Mesenchymal stem cell (in vitro differentiated cells and primary cell): Measurements from ENCODE around the gene GCNT2.
"Not testable (repeated sequence)": the region's sequence is repeated elsewhere in the genome, so short reads cannot be mapped to it uniquely, and the experiment has no call there.

ENCODE experiments used
- DNase-seq: peaks from one replicate; pipeline ENCODE4 v3.0.0-alpha.2; 2013
- H2AFZ ChIP-seq: one replicate; pipeline ENCODE4 v1.6.1; 2013; ENCODE audit warnings: low read depth, mild to moderate bottlenecking, control low read depth, inconsistent platforms, low read length, moderate library complexity
- H2AK5ac ChIP-seq: 2 replicates; pipeline ENCODE4 v1.6.1; 2013; ENCODE audit warnings: low read length, moderate library complexity, mild to moderate bottlenecking, inconsistent platforms; ENCODE audit not compliant: severe bottlenecking
- H2BK120ac ChIP-seq: one replicate; pipeline ENCODE4 v1.6.1; 2013; ENCODE audit warnings: low read depth, mild to moderate bottlenecking, inconsistent platforms, low read length, moderate library complexity
- H2BK12ac ChIP-seq, 2 experiments: one replicate each; pipeline ENCODE4 v1.6.1; 2013; ENCODE audit warnings: inconsistent platforms in 2 of 2, low read length in 2 of 2, mild to moderate bottlenecking in 2 of 2, moderate library complexity in 2 of 2, control low read depth in 1 of 2
- H2BK15ac ChIP-seq: one replicate; pipeline ENCODE4 v1.6.1; 2013; ENCODE audit warnings: mild to moderate bottlenecking, low read depth, inconsistent platforms; ENCODE audit not compliant: poor library complexity, severe bottlenecking
- H2BK5ac ChIP-seq: 2 replicates; pipeline ENCODE4 v1.6.1; 2013; ENCODE audit warnings: low read depth, mild to moderate bottlenecking, low read length, control low read depth, inconsistent platforms; ENCODE audit not compliant: poor library complexity, severe bottlenecking
- H3K14ac ChIP-seq, 2 experiments: one replicate each; pipeline ENCODE4 v1.6.1; 2013; ENCODE audit warnings: inconsistent platforms in 2 of 2, low read length in 2 of 2, control low read depth in 1 of 2, mild to moderate bottlenecking in 1 of 2, moderate library complexity in 1 of 2
- H3K18ac ChIP-seq, 2 experiments: one replicate each; pipeline ENCODE4 v1.6.1; 2013; ENCODE audit warnings: inconsistent platforms in 2 of 2, low read length in 2 of 2, control low read depth in 1 of 2, low read depth in 1 of 2, mild to moderate bottlenecking in 1 of 2
- H3K23ac ChIP-seq, 2 experiments: one replicate each; pipeline ENCODE4 v1.6.1; 2013; ENCODE audit warnings: inconsistent platforms in 2 of 2, low read length in 2 of 2, mild to moderate bottlenecking in 2 of 2, moderate library complexity in 2 of 2, control low read depth in 1 of 2
- H3K27ac ChIP-seq: 2 replicates; pipeline ENCODE4 v1.5.1; 2013; ENCODE audit warnings: mild to moderate bottlenecking, moderate library complexity, low read length, control low read depth, inconsistent platforms; ENCODE audit not compliant: poor library complexity, severe bottlenecking
- H3K27me3 ChIP-seq, 2 experiments: 2 replicates each; pipeline versions ENCODE4 v1.6.1 to v1.7.0; 2013; ENCODE audit warnings: low read length in 2 of 2, mild to moderate bottlenecking in 2 of 2, moderate library complexity in 2 of 2, control low read depth in 1 of 2, inconsistent platforms in 1 of 2; ENCODE audit not compliant: control insufficient read depth in 1 of 2, insufficient read depth in 1 of 2
- H3K36me3 ChIP-seq, 2 experiments: 2 replicates each; pipeline versions ENCODE4 v1.6.1 to v1.7.0; 2013; ENCODE audit warnings: low read length in 2 of 2, control low read depth in 1 of 2, inconsistent platforms in 1 of 2, low read depth in 1 of 2, mild to moderate bottlenecking in 1 of 2; ENCODE audit not compliant: insufficient read depth in 2 of 2, control insufficient read depth in 1 of 2
- H3K4ac ChIP-seq, 2 experiments: one replicate each; pipeline ENCODE4 v1.6.1; 2013; ENCODE audit warnings: inconsistent platforms in 2 of 2, low read length in 2 of 2, mild to moderate bottlenecking in 2 of 2, moderate library complexity in 2 of 2, control low read depth in 1 of 2, low read depth in 1 of 2
- H3K4me1 ChIP-seq: 2 replicates; pipeline ENCODE4 v1.6.1; 2013; ENCODE audit warnings: low read depth, low read length, control low read depth; ENCODE audit not compliant: control insufficient read depth, insufficient read depth
- H3K4me2 ChIP-seq: 2 replicates; pipeline ENCODE4 v1.6.1; 2013; ENCODE audit warnings: low read length, mild to moderate bottlenecking, inconsistent platforms; ENCODE audit not compliant: poor library complexity, severe bottlenecking
- H3K4me3 ChIP-seq, 2 experiments: 2 replicates each; pipeline versions ENCODE4 v1.5.1 to v1.7.0; 2013; ENCODE audit warnings: low read length in 2 of 2, mild to moderate bottlenecking in 2 of 2, control low read depth in 1 of 2, low read depth in 1 of 2; ENCODE audit not compliant: insufficient read depth in 1 of 2
- H3K79me1 ChIP-seq: replicated peaks from 2 replicates; pipeline ENCODE4 v1.6.1; 2013; ENCODE audit warnings: mild to moderate bottlenecking, control low read depth, low read length, inconsistent platforms; ENCODE audit not compliant: poor library complexity, severe bottlenecking
- H3K9ac ChIP-seq: 2 replicates; pipeline ENCODE4 v1.7.0; 2013; ENCODE audit warnings: mild to moderate bottlenecking, low read length, moderate library complexity
- H3K9me3 ChIP-seq: 2 replicates; pipeline ENCODE4 v1.7.0; 2013; ENCODE audit warnings: mild to moderate bottlenecking, low read length; ENCODE audit not compliant: control insufficient read depth
- H4K8ac ChIP-seq: one replicate; pipeline ENCODE4 v1.6.1; 2013; ENCODE audit warnings: inconsistent platforms, mild to moderate bottlenecking, low read length, moderate library complexity
- H4K91ac ChIP-seq: one replicate; pipeline ENCODE4 v1.6.1; 2013; ENCODE audit warnings: mild to moderate bottlenecking, low read length, inconsistent platforms
- WGBS: methylation state at CpG from one replicate; pipeline ENCODE4 v1.1.7; 2013; ENCODE audit warnings: mixed read lengths; 5-methylcytosine and 5-hydroxymethylcytosine counted together

GCNT2 gene

DNA sequence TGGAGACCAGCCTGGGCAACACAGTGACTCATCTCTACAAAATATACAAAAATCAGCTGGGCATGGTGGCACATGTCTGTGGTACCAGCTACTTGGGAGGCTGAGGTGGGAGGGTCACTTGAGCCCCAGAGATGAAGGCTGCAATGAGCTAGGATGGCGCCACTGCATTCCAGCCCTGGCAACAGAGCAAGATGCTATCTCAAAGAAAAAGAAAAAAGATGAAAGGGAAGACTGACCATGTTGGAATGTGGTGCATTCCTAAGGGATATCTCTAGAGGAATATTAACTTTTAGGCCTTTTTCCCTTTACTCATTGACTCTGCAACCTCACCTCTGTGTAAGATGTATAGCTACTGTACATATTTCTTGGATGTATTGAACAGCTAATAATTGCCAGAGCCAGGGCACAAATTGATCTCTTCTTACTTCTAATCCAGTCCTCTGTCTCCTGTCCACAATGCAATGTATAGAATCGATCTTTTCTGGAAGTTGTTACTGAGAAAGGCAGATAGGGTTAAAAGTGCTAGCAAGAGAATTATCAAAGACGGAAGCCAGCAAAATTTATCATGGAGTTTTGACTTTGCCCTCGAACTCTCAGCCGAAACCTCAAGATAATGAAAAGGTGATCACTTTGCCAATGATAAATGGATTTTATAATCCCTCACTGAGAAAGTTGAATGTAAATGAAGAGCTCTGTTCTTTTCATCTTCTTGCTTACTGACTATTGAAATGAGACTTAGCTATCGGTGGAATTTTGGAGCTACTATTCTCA lies 46.3 kb downstream of the GCNT2 start:
- no peak overlapping the region for H3K4me2 ChIP-seq
- H3K36me3 ChIP-seq = no peaks in the 10 kb centered on the region
- H2BK12ac ChIP-seq = no peak overlapping the region
- peak overlapping the region; percentile 24 for H3K27ac ChIP-seq
- H2AFZ ChIP-seq = no peak overlapping the region
- WGBS = 96% methylated on average over 5 of the region's 6 CpGs
- no peak overlapping the region for H2AK5ac ChIP-seq
- no peaks in the 10 kb centered on the region for H3K9me3 ChIP-seq
- H2BK120ac ChIP-seq = no peak overlapping the region
- H3K4ac ChIP-seq = no peak overlapping the region
- no peak overlapping the region for H3K9ac ChIP-seq
- no peak overlapping the region for H3K18ac ChIP-seq
- no peak overlapping the region for H2BK5ac ChIP-seq
- no peak overlapping the region for H4K91ac ChIP-seq
- H3K4me3 ChIP-seq = no peak overlapping the region
- DNase-seq = no peak
- peaks cover 2% of the 10 kb centered on the region for H3K4me1 ChIP-seq
- H3K79me1 ChIP-seq = peaks cover 6% of the 10 kb centered on the region
- no peak overlapping the region for H4K8ac ChIP-seq
- H3K27me3 ChIP-seq = no peaks in the 10 kb centered on the region
- no peak overlapping the region for H3K23ac ChIP-seq
- H3K14ac ChIP-seq = no peak overlapping the region
- no peak overlapping the region for H2BK15ac ChIP-seq

DNA sequence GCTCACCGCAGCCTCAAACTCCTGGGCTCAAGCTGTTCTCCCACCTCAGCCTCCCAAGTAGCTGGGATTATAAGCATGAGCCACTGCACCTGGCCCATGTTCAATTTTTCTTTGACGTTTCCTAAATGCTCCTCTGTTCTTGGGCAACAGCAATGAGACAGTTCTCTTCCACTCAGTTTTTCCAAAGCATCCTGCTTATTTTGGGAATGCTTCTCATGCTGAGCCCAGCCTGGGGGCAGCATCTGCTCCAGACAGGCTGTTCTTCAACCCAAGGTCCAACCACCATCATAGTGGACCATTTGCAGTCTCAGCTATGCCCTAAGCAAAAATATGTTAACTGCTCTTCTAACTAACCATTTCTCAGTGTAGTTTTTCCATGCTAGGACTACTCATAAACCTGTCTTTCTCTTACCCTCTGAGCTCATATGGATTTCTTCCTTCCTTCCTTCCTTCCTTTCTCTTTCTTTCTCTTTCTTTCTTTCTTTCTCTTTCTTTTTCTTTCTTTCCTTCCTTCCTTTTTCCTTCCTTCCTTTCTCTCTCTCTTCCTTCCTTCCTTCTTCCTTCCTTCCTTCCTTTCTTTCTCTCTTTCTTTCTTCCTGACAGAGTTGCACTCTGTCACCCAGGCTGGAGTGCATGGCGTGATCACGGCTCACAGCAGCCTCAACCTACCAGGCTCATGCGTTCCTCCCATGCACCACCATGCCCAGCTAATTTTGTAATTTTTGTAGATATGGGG lies 48.4 kb downstream of the GCNT2 start:
- no peak overlapping the region for H3K4ac ChIP-seq
- H2BK12ac ChIP-seq = no peak overlapping the region
- H3K79me1 ChIP-seq = peaks cover 5% of the 10 kb centered on the region
- H2BK5ac ChIP-seq = no peak overlapping the region
- H3K27ac ChIP-seq = no peak overlapping the region
- no peak overlapping the region for H3K9ac ChIP-seq
- H3K9me3 ChIP-seq = no peaks in the 10 kb centered on the region
- H3K14ac ChIP-seq = no peak overlapping the region
- H3K23ac ChIP-seq = no peak overlapping the region
- no peak overlapping the region for H3K4me2 ChIP-seq
- WGBS = 93% methylated on average over 4 of the region's 5 CpGs
- H3K18ac ChIP-seq = no peak overlapping the region
- no peak overlapping the region for H4K8ac ChIP-seq
- H3K27me3 ChIP-seq = no peaks in the 10 kb centered on the region
- no peak overlapping the region for H2BK120ac ChIP-seq
- DNase-seq = no peak
- no peak overlapping the region for H2AFZ ChIP-seq
- H4K91ac ChIP-seq = no peak overlapping the region
- H2BK15ac ChIP-seq = no peak overlapping the region
- H3K36me3 ChIP-seq = peaks cover 0 to 2% of the 10 kb centered on the region in 2 experiments
- no peak overlapping the region for H3K4me3 ChIP-seq
- peaks cover 2% of the 10 kb centered on the region for H3K4me1 ChIP-seq
- no peak overlapping the region for H2AK5ac ChIP-seq

DNA sequence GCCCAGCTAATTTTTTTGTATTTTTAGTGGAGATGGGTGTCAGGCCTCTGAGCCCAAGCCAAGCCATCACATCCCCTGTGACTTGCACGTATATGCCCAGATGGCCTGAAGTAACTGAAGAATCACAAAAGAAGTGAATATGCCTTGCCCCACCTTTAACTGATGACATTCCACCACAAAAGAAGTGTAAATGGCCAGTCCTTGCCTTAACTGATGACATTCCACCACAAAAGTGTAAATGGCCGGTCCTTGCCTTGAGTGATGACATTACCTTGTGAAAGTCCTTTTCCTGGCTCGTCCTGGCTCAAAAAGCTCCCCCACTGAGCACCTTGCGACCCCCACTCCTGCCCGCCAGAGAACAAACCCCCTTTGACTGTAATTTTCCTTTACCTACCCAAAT lies 54.4 kb downstream of the GCNT2 start:
- H4K91ac ChIP-seq, H3K4me2 ChIP-seq, H2BK5ac ChIP-seq, H3K27me3 ChIP-seq, H3K18ac ChIP-seq, H3K9me3 ChIP-seq, H3K9ac ChIP-seq, H3K27ac ChIP-seq, H2BK15ac ChIP-seq, H2AFZ ChIP-seq, H3K4me3 ChIP-seq, H3K4me1 ChIP-seq, H2AK5ac ChIP-seq, H3K14ac ChIP-seq, H3K4ac ChIP-seq, H3K36me3 ChIP-seq, H2BK120ac ChIP-seq, H2BK12ac ChIP-seq, H4K8ac ChIP-seq, H3K79me1 ChIP-seq, DNase-seq, H3K23ac ChIP-seq: not testable (repeated sequence)
- 73% methylated on average over 5 of the region's 5 CpGs for WGBS

DNA sequence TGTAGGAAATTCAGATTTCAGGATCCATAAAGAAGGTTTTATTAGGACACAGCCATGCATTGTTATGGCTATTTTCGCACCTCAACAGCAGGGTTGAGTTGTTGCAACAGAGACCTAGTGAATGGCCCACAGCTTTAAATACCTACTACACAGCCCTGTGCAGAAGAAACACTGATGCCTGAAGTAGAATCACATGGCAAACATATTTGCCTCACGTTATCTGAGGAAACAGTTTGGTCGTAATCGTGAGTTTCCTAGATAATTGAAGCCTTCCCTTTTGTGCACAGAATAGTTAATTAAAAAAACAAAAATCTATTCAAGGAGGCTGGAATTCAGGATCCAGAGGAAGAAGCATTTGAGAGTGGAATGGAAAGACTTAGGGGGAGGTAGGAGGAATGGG lies 55.1 kb downstream of the GCNT2 start:
- DNase-seq = no peak
- Histone ChIP-seq H3K18ac (no peak overlapping the region), H3K9ac (no peak overlapping the region), H3K27me3 (no peaks in the 10 kb centered on the region), H4K8ac (no peak overlapping the region), H2BK15ac (no peak overlapping the region), H3K4me1 (no peaks in the 10 kb centered on the region), H3K4ac (no peak overlapping the region), H3K14ac (no peak overlapping the region), H3K4me2 (no peak overlapping the region), H3K23ac (no peak overlapping the region), H2BK120ac (no peak overlapping the region), H3K27ac (no peak overlapping the region), H4K91ac (no peak overlapping the region), H2BK5ac (no peak overlapping the region), H3K9me3 (no peaks in the 10 kb centered on the region), H3K79me1 (peaks cover 2% of the 10 kb centered on the region), H2AK5ac (no peak overlapping the region), H3K36me3 (peaks cover 0 to 2% of the 10 kb centered on the region in 2 experiments), H2BK12ac (no peak overlapping the region), H2AFZ (no peak overlapping the region), H3K4me3 (no peak overlapping the region)
- WGBS = 82% methylated on average over 4 of the region's 4 CpGs
